GM18868 (cell line): ENCODE measurements around the gene SLC7A7.
"Not testable (repeated sequence)": the region's sequence is repeated elsewhere in the genome, so short reads cannot be mapped to it uniquely, and the experiment has no call there.

Experiments used
- ATAC-seq: cut with Tn5 transposase; IDR thresholded peaks from one replicate; pipeline ENCODE4 v1.9.1; 2021; ENCODE audit warnings: mild to moderate bottlenecking, moderate library complexity; ENCODE audit not compliant: unreplicated experiment

Gene SLC7A7

DNA sequence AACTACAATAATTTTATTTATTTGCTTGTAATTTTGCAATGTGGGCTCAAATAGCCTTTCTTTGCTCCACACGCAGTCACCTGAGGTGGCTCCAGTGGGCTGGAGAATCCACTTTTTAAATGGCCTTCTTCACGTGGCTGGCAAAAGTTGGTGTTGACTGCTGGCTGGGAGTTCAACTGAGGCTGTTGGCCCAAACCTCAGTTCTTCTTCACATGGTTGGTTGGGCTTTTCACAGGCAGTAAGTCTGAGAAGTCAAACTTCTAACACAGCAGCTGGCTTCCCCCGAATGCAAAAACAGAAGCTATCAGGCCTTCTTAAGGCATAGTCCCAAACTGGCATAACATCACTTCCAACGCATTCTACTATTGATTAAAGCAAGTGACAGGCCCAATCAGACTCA is 50.9 kb downstream of the SLC7A7 start:
- ATAC-seq: no peak

DNA sequence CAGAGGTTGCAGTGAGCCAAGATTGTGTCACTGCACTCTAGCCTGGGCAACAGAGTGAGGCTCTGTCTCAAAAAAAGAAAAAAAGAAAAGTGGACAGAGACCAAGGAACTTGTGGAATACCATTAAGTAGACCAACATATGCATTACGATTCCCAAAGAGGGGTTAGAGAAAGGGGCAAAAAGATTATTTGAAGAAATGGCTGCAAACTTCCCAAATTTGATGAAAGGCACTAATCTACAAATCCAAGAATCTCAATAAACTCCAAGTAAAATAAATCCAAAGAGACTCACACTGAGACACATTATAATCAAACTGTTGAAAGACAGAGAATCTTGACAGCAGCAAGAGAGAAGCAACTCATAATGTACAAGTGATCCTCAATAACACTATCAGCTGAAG is 53.5 kb downstream of the SLC7A7 start:
- no peak for ATAC-seq

- not testable (repeated sequence) for ATAC-seq
These were observed 57.1 kb downstream of the SLC7A7 start for GRCh38 chr14:22757972-22758650.

DNA sequence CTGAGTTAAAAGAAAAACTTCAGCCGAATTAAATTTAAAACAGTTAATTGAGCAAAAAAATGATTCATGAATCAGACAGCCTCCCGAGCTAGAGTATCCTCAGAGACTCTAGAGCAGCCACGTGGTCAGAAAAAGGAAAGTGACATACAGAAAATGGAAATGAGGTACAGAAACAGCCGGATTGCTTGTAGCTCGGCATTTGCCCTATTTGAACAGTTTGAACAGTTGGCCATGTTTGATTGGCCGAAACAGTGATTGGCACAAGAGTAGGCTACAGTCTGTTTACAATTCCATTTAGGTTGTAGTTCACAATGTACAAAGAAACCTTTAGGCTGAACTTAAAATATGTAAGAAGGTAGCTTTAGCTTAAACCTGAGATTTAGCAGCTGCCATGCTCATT is 61.6 kb downstream of the SLC7A7 start:
- no peak for ATAC-seq

GRCh38 chr14:22752422-22752821 is 62.8 kb downstream of the SLC7A7 start:
- ATAC-seq: no peak

DNA sequence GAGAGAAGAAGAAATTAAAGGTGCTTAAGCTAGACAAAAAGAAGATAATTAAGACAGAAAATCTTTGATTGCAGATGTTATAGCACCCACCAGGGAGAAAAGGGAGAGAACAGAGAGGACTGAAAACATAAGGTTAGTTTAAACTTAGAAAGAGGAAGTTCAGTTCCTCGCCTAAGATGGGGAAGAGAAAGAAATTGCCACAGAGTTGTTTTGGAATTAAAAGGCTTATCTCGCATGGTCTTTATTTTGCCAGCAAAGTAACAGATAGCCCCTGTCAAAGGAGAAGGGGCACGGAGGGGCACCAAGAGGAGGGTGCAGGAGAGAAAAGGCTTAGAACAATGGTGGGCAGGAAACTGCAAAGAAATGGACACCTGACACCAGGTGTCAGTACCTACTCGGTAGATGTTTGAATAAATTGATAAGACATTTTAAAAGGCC is 66.6 kb downstream of the SLC7A7 start:
- ATAC-seq: no peak

- no peak for ATAC-seq
These were observed 67.0 kb downstream of the SLC7A7 start for GRCh38 chr14:22748206-22748605.

GRCh38 chr14:22747769-22748168 is 67.5 kb downstream of the SLC7A7 start:
- ATAC-seq: no peak

DNA sequence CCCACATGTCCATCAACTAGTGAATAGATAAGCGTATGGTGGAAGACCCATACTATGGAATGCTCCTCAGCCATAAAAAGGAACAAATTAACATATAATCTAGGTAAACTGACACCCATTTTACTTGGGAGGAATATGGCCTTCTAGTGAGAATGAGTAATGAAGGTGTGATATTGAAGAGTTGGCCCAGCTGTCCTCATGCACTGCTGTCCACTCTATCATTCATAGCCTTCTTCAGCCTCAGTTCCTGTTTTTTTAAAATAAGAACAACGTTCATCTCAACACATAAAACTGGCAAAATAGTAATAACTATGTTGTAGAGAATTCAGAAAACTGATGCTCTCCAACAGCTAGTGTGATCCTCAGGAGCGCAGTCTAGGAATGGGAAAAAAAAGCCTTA is 75.2 kb downstream of the SLC7A7 start:
- ATAC-seq: no peak

GRCh38 chr14:22739423-22739822 is 75.8 kb downstream of the SLC7A7 start:
- ATAC-seq: no peak

GRCh38 chr14:22737052-22737451 is 78.2 kb downstream of the SLC7A7 start:
- ATAC-seq: peak; percentile 93

DNA sequence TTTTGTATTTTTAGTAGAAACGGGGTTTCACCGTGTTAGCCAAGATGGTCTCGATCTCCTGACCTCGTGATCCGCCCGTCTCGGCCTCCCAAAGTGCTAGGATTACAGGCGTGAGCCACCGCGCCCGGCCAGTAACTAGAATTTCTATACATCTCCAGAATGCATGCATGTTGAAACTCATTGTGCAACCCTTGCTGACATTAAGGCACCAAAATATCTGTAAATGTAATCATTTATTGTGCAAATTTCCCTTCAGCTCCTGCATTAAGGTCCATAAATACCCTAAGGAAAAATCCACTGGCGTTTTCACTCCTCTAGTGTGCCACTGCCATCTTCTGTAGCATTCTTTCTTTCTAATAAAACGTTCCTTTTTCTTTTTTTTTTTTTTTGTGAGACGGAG is 78.9 kb downstream of the SLC7A7 start:
- not testable (repeated sequence) for ATAC-seq

DNA sequence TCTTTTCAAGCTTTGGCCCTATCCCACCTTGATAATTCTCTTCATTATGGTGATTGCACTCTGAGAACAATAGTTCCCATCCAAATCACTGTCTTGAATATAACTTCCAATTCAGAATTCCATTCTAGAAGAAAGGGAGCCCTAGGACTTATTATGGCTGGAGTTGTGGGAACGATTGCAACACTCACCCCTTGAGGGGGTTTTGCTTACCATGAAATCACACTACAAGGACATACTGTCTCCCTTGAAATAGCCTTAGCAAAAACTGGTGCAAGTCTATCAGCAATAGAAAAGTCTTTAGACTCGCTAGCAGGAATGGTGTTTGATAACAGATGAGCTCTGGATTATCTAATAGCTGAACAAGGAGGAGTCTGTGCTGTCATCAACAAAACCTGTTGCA is 80.1 kb downstream of the SLC7A7 start:
- ATAC-seq: no peak

- ATAC-seq: no peak
These were observed 81.4 kb downstream of the SLC7A7 start for GRCh38 chr14:22733829-22734228.

GRCh38 chr14:22732062-22732461 is 83.2 kb downstream of the SLC7A7 start:
- not testable (repeated sequence) for ATAC-seq

DNA sequence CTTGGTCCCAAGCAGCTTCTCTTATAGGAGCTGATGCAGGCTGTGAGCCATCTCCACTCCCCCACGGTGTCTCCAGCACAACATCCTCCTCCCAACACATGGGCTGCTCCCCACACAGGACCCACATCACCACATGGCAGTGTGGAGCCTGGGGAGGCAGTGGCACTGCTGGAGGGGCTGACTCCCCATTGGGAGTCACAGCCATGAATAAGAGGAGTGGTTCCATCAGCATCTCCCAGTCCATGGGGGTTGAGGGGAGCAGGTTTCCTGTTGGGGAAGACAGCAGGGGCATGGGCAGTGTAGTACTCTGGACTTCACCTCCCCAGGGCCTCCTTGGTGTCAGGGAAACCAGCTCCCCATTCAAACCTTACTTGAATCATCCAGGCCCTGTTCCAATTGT is 89.2 kb downstream of the SLC7A7 start:
- no peak for ATAC-seq

DNA sequence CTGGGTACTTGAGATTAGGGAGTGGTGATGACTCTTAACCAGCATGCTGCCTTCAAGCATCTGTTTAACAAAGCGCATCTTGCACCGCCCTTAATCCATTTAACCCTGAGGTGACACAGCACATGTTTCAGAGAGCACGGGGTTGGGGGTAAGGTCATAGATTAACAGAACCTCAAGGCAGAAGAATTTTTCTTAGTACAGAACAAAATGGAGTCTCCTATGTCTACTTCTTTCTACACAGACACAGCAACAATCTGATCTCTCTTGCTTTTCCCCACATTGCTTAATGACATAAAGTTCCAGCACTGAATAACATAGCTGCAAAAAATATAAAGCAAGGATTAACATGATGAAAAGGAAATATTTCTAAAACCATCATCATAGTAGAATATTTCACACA is 89.9 kb downstream of the SLC7A7 start:
- ATAC-seq: not testable (repeated sequence)

DNA sequence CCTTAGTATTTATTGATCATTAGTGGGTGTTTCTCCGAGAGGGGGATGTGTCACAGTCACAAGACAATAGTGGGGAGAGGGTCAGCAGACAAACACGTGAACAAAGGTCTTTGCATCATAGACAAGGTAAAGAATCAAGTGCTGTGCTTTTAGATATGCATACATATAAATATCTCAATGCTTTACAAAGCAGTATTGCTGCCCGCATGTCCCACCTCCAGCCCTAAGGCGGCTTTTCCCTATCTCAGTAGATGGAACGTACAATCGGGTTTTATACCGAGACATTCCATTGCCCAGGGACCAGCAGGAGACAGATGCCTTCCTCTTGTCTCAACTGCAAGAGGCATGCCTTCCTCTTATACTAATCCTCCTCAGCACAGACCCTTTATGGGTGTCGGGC is 90.4 kb downstream of the SLC7A7 start:
- ATAC-seq: not testable (repeated sequence)

GRCh38 chr14:22723815-22724214 is 91.4 kb downstream of the SLC7A7 start:
- no peak for ATAC-seq
